Measurements from ENCODE around the gene PXMP2. TPM values are rescaled to one million over a fixed set of nuclear protein-coding genes. Genes with fewer than 3 reads are reported as not detected.

PXMP2 gene
- total RNA-seq, 4 donors from 2014 or later: 22.8 to 87.0 (median 40.3) TPM

GRCh38 chr12:132720606-132721345 lies 33.4 kb downstream of the PXMP2 start:
- TF ChIP-seq CTCF (IDR thresholded peaks at IDR 0.05; ENCODE audit: low read depth): no peak

- no peak for TF ChIP-seq CTCF (IDR thresholded peaks at IDR 0.05; ENCODE audit: low read depth)
Observed at GRCh38 chr12:132723015-132723763, 35.8 kb downstream of the PXMP2 start.

GRCh38 chr12:132723764-132724140 lies 36.4 kb downstream of the PXMP2 start:
- no peak for TF ChIP-seq CTCF (IDR thresholded peaks at IDR 0.05; ENCODE audit: low read depth)

GRCh38 chr12:132724506-132725241 lies 37.3 kb downstream of the PXMP2 start:
- TF ChIP-seq CTCF (IDR thresholded peaks at IDR 0.05; ENCODE audit: low read depth): no peak

GRCh38 chr12:132726386-132726785 lies 39.0 kb downstream of the PXMP2 start:
- TF ChIP-seq CTCF (IDR thresholded peaks at IDR 0.05; ENCODE audit: low read depth): no peak

GRCh38 chr12:132727091-132727794 lies 39.9 kb downstream of the PXMP2 start:
- TF ChIP-seq CTCF (IDR thresholded peaks at IDR 0.05; ENCODE audit: low read depth): no peak

All from subcutaneous adipose tissue (tissue), 4 donors.